Epithelial cell of alveolus of lung (primary cell): ENCODE results near the gene LONRF2. TPM values are rescaled to one million over a fixed set of nuclear protein-coding genes. Genes with fewer than 3 reads are reported as not detected.

ENCODE experiments used
- total RNA-seq: library from RNA; depleted of rRNA; stranded (reverse); fragments of >200 nt; gene quantifications from 2 replicates; pipeline ENCODE4 v1.2.1, GENCODE V29; 2015

Gene LONRF2
- 0.13 TPM in 1 of 2 replicates, not detected in the other for total RNA-seq

DNA sequence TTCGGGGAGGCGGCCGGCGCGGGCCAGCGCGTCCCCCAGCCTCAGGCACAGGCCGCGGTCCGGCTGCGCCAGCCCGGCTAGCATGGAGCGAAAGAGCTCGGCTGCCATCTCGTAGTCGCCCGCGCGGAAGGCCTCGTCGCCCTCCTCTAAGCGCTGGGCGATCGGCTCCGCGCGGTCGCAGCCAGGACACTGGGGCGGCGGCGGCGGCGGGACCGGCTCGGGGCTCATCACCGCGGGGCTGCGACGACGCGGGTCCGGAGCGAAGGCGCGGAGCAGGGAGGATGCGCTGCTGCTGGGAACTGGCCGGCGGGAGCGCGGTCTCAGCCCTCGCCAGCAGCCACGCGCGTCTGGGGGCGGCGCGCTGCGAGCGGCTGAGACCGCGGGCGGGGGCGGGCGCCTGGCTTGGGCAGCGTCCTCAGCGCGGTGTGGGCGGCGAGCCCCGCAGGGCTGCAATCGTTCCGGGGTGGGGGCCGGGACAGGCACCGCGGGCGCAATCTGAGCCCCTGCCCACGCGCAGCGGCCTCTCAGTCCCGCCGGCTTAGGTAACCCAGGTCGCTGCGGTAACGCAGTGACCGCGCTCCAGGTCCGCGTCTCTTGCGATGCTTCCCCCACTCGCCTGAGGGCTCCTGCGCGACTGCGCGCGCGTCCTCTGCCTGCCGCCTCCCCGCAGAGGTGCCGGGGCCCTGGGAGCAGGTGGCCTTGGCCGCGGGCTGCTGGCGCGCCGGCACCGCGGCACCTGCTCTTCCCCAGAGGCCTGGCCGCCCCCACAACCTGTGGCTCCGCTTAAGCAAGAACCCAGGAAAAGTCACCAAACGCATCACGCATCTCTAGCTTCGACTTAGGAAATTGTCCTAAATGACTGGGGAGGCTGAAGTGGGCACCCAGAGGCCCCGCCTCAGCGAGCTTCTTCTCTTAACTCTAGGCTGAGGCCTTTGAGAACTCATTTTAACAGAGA, at the start of gene LONRF2:
TSS of gene LONRF2 (minus strand) at position 636 of the 955 bp plus-strand sequence. CDS start at position 228, 408 bp downstream.

Other genes starting within 250 kb of the LONRF2 start
- 5.7 and 6.6 TPM in 2 replicates for gene AFF3, start 179.9 kb downstream of the LONRF2 start, total RNA-seq
- 11.6 and 19.7 TPM in 2 replicates for gene CHST10, start 95.2 kb upstream of the LONRF2 start, total RNA-seq
- gene NMS, start 148.0 kb upstream of the LONRF2 start, total RNA-seq: not detected in 2 replicates
- 3.0 and 15.0 TPM in 2 replicates for gene PDCL3, start 240.5 kb upstream of the LONRF2 start, total RNA-seq